ENCODE data around the gene FGD5.
"Not testable (repeated sequence)": the region's sequence is repeated elsewhere in the genome, so short reads cannot be mapped to it uniquely, and the experiment has no call there.

FGD5 gene

DNA sequence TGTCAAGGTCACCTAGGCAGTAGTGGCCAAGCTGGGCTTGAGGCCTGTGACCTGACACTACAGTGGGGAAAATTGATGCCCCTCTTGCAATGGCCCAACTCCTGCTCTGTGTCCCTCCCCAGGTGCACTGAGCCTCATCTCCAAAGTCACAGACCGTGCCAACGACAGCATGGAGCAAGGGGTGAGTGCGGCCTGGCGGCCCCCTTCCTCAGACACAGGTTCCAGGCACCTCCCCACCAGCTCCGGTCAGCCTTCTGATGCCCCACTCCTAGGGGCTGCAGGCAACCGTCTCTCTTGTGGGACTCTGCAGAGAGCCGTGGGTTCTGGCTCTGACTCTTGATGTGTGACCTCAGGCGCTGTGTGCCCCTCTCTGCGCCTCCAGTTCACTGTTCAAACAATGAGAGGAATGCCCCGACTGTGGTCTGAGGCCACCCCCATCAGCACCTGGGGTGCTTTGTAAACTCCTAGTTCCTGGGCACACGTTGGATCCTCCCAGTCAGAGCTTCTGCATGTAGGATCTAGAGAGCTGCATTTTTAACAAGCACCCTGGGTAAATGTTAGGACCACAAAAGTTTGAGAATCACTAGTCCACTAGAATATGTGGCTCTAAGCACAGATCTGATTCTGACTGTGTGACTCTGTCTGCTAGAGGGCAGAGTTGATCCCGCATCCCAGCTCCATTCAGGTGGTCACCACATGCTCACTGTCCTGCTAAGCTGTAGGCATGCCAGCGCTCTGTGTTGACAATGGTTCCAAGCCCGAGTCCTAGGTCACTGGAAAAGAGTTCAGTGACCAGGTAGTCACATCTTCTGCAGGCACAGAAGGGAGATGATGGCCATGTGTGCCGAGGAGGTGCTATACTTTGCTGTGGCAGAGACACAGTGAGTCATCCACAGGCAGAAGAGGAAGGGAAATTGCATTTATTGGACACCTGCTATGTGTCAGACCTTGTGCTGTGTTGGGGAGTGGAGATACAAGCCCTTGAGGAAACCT lies 82.4 kb downstream of the FGD5 start:
- Histone ChIP-seq H3K9ac (ENCODE audit: low read length) (no peak overlapping the region), H3K9me2 (replicated peaks; ENCODE audit: insufficient read depth, low read length) (no peaks in the 10 kb centered on the region), H3K79me2 (ENCODE audit: low read length) (no peaks in the 10 kb centered on the region), H3K4me1 (ENCODE audit: low read length) (no peaks in the 10 kb centered on the region), H3K4me3 (ENCODE audit: low read length) (no peak overlapping the region), H4K20me1 (ENCODE audit: insufficient read depth, low read length) (no peaks in the 10 kb centered on the region), H3K36me3 (replicated peaks; ENCODE audit: insufficient read depth, low read length) (no peaks in the 10 kb centered on the region), H3K27ac (ENCODE audit: low read length) (no peak overlapping the region), H3K27me3 (replicated peaks; ENCODE audit: insufficient read depth, low read length) (peaks cover 8% of the 10 kb centered on the region), H3K4me2 (ENCODE audit: low read depth, low read length) (no peak overlapping the region), H2AFZ (ENCODE audit: low read length) (no peak overlapping the region), H3K9me3 (replicated peaks; ENCODE audit: insufficient read depth, low read length) (no peaks in the 10 kb centered on the region), H3F3A (ENCODE audit: insufficient read depth, low read length) (no peaks in the 10 kb centered on the region)
- TF ChIP-seq EZH2 (optimal IDR thresholded peaks at IDR 0.05; ENCODE audit: low read depth, low read length) = no peak
- TF ChIP-seq, protein P1, sequence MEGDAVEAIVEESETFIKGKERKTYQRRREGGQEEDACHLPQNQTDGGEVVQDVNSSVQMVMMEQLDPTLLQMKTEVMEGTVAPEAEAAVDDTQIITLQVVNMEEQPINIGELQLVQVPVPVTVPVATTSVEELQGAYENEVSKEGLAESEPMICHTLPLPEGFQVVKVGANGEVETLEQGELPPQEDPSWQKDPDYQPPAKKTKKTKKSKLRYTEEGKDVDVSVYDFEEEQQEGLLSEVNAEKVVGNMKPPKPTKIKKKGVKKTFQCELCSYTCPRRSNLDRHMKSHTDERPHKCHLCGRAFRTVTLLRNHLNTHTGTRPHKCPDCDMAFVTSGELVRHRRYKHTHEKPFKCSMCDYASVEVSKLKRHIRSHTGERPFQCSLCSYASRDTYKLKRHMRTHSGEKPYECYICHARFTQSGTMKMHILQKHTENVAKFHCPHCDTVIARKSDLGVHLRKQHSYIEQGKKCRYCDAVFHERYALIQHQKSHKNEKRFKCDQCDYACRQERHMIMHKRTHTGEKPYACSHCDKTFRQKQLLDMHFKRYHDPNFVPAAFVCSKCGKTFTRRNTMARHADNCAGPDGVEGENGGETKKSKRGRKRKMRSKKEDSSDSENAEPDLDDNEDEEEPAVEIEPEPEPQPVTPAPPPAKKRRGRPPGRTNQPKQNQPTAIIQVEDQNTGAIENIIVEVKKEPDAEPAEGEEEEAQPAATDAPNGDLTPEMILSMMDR (IDR thresholded peaks at IDR 0.05; ENCODE audit: low read length) = no peak
- TF ChIP-seq EZH2phosphoT487 (IDR thresholded peaks at IDR 0.05; ENCODE audit: low read length) = no peak
- no peak for DNase-seq

DNA sequence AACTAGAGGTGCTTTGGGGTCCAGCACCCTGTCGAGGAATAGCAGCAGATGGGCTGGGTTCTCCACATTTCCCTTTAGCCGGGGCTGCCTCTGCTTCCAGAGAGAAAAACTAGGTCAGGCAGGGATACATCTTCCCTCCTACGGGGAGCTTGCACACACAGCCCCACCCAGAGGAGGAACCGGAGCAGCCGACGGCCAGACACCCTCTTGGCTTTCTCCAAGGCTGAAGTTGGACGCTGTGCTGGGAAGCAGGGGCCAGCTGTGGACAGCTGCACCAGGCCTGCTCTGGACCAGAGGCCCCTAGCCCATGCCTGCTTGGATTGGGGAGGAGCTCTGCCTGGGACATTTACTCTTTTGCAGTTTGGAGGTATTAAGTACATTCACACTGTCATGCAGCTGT lies 84.0 kb downstream of the FGD5 start:
- no peak for DNase-seq
- Histone ChIP-seq H3K27ac (ENCODE audit: low read length) (no peak overlapping the region), H2AFZ (ENCODE audit: low read length) (no peak overlapping the region), H3K4me3 (ENCODE audit: low read length) (no peak overlapping the region), H4K20me1 (ENCODE audit: insufficient read depth, low read length) (no peaks in the 10 kb centered on the region), H3K4me1 (ENCODE audit: low read length) (no peaks in the 10 kb centered on the region), H3K9ac (ENCODE audit: low read length) (no peak overlapping the region), H3K79me2 (ENCODE audit: low read length) (no peaks in the 10 kb centered on the region), H3F3A (ENCODE audit: insufficient read depth, low read length) (no peaks in the 10 kb centered on the region), H3K4me2 (ENCODE audit: low read depth, low read length) (no peak overlapping the region), H3K36me3 (replicated peaks; ENCODE audit: insufficient read depth, low read length) (no peaks in the 10 kb centered on the region), H3K27me3 (replicated peaks; ENCODE audit: insufficient read depth, low read length) (peaks cover 10% of the 10 kb centered on the region; the same call in 1 of the 2 replicates), H3K9me3 (replicated peaks; ENCODE audit: insufficient read depth, low read length) (no peaks in the 10 kb centered on the region), H3K9me2 (replicated peaks; ENCODE audit: insufficient read depth, low read length) (no peaks in the 10 kb centered on the region)
- TF ChIP-seq EZH2phosphoT487 (IDR thresholded peaks at IDR 0.05; ENCODE audit: low read length) = no peak
- TF ChIP-seq EZH2 (optimal IDR thresholded peaks at IDR 0.05; ENCODE audit: low read depth, low read length) = no peak
- TF ChIP-seq, protein P1 (IDR thresholded peaks at IDR 0.05; ENCODE audit: low read length) = no peak

DNA sequence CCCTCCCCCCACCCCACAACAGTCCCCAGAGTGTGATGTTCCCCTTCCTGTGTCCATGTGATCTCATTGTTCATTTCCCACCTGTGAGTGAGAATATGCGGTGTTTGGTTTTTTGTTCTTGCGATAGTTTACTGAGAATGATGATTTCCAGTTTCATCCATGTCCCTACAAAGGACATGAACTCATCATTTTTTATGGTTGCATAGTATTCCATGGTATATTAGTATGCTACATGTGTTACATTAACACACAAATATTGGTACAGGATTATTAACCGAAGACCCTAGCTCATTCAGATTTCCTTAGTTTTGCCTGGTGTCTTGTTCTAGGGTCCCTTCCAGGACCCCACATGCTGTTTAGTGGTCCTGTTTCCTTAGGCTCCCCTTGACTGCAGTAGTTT lies 84.7 kb downstream of the FGD5 start:
- H2AFZ ChIP-seq (ENCODE audit: low read length); H3K9me2 ChIP-seq (replicated peaks; ENCODE audit: insufficient read depth, low read length): not testable (repeated sequence)

More for the DNA sequence above, 84.7 kb downstream of the FGD5 start:
- H3K4me2 ChIP-seq (ENCODE audit: low read depth, low read length); H3K27ac ChIP-seq (ENCODE audit: low read length); H3K36me3 ChIP-seq (replicated peaks; ENCODE audit: insufficient read depth, low read length); H3K27me3 ChIP-seq (replicated peaks; ENCODE audit: insufficient read depth, low read length); H3K4me3 ChIP-seq (ENCODE audit: low read length); H3K9me3 ChIP-seq (replicated peaks; ENCODE audit: insufficient read depth, low read length); H3K9ac ChIP-seq (ENCODE audit: low read length); DNase-seq; H3F3A ChIP-seq (ENCODE audit: insufficient read depth, low read length); H3K4me1 ChIP-seq (ENCODE audit: low read length); H4K20me1 ChIP-seq (ENCODE audit: insufficient read depth, low read length); H3K79me2 ChIP-seq (ENCODE audit: low read length): not testable (repeated sequence)
